PC-3 (cell line): ENCODE measurements around the gene DLL4.

Experiments used
- EZH2 ChIP-seq: fragments of 300-600 bp; sonication (generic); IDR thresholded peaks from one replicate; pipeline ENCODE4 v1.6.1; 2017; ENCODE audit warnings: antibody characterized with exemption, mild to moderate bottlenecking, low read length; ENCODE audit not compliant: unreplicated experiment
- TF ChIP-seq, protein P1 (sequence below): fragments of 300-600 bp; sonication (generic); conservative IDR thresholded peaks from 2 replicates; pipeline ENCODE4 v1.5.1; 2017; ENCODE audit warnings: antibody characterized with exemption, low read depth, mild to moderate bottlenecking, low read length

DNA sequence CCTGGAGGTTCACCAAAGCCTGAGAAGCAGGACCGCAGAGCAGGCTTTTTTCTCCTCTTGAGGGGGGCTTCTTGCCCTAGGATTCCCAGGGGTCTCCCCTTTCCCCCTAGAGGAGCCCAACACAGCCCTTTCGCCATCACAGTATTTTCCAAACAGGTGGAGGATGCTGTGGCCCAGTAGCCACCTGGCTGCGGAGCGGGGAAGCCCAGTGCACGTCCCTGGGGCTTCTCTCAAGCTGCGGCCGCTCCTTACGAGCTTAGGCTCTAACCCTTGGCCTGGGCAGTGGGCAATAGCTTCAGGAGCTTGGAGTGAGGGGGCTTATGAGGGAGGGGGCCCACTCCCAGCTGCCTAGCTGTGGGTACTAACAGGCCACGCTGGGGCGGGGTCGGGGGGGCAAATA is 11.6 kb upstream of the DLL4 start:
- TF ChIP-seq, protein P1, sequence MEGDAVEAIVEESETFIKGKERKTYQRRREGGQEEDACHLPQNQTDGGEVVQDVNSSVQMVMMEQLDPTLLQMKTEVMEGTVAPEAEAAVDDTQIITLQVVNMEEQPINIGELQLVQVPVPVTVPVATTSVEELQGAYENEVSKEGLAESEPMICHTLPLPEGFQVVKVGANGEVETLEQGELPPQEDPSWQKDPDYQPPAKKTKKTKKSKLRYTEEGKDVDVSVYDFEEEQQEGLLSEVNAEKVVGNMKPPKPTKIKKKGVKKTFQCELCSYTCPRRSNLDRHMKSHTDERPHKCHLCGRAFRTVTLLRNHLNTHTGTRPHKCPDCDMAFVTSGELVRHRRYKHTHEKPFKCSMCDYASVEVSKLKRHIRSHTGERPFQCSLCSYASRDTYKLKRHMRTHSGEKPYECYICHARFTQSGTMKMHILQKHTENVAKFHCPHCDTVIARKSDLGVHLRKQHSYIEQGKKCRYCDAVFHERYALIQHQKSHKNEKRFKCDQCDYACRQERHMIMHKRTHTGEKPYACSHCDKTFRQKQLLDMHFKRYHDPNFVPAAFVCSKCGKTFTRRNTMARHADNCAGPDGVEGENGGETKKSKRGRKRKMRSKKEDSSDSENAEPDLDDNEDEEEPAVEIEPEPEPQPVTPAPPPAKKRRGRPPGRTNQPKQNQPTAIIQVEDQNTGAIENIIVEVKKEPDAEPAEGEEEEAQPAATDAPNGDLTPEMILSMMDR: no peak
- no peak for TF ChIP-seq EZH2
